Erythroblast (primary cell): Measurements from ENCODE around the gene PMS2.
"Not testable (repeated sequence)": the region's sequence is repeated elsewhere in the genome, so short reads cannot be mapped to it uniquely, and the experiment has no call there.

ENCODE experiments used
- DNase-seq, 2 experiments: peaks; one replicate each; lab custom pipeline; 2025; lab: John Stamatoyannopoulos, UW
- GATA1 ChIP-seq: IDR thresholded peaks from 2 replicates; pipeline ENCODE4 v1.6.1; 2011; ENCODE audit warnings: low read depth, mild to moderate bottlenecking, control low read depth, low read length, moderate library complexity
- POLR2A ChIP-seq: IDR thresholded peaks from 2 replicates; pipeline ENCODE4 v1.6.1; 2011; ENCODE audit warnings: mild to moderate bottlenecking, low read length

The PMS2 gene

GRCh38 chr7:6027806-6028365 lies 19.0 kb upstream of the PMS2 start:
- no peak for DNase-seq
- TF ChIP-seq POLR2A (no peak), GATA1 (no peak)

- DNase-seq = peak; percentile 51 to 65
- no peak for TF ChIP-seq GATA1
- no peak for TF ChIP-seq POLR2A
These were observed 18.0 kb upstream of the PMS2 start for GRCh38 chr7:6026820-6027311.

- TF ChIP-seq POLR2A = peak; percentile 53
- no peak for TF ChIP-seq GATA1
- peak; percentile 76 for DNase-seq
These were observed 17.4 kb upstream of the PMS2 start for GRCh38 chr7:6026011-6026819.

GRCh38 chr7:6023974-6024435 lies 15.2 kb upstream of the PMS2 start:
- TF ChIP-seq GATA1 = peak; percentile 40
- TF ChIP-seq POLR2A = peak; percentile 65
- DNase-seq = peak; percentile 89 to 94

GRCh38 chr7:6022707-6023106 lies 13.9 kb upstream of the PMS2 start:
- peak; percentile 68 to 88 for DNase-seq
- TF ChIP-seq GATA1 (no peak), POLR2A (no peak)

GRCh38 chr7:6020371-6021286 lies 11.8 kb upstream of the PMS2 start:
- peak in 1 of 2 experiments; percentile 55 for DNase-seq
- TF ChIP-seq GATA1 = no peak
- no peak for TF ChIP-seq POLR2A

- DNase-seq = no peak
- TF ChIP-seq GATA1 (no peak), POLR2A (no peak)
These were observed 7.8 kb upstream of the PMS2 start for GRCh38 chr7:6016653-6016966.

GRCh38 chr7:6015917-6016652 lies 7.2 kb upstream of the PMS2 start:
- TF ChIP-seq POLR2A (peak; percentile 22), GATA1 (no peak)
- peak; percentile 69 to 84 for DNase-seq

- no peak for TF ChIP-seq POLR2A
- no peak for TF ChIP-seq GATA1
These were observed 3.7 kb upstream of the PMS2 start for GRCh38 chr7:6012355-6013104.

GRCh38 chr7:6011541-6011940 lies 2.7 kb upstream of the PMS2 start:
- no peak for DNase-seq
- TF ChIP-seq POLR2A (no peak), GATA1 (no peak)

More at GRCh38 chr7:6012355-6013104, 3.7 kb upstream of the PMS2 start:
- no peak for DNase-seq

- DNase-seq = not testable (repeated sequence)
These were observed 1.5 kb upstream of the PMS2 start for GRCh38 chr7:6010370-6010769.

- DNase-seq = not testable (repeated sequence)
These were observed 836 bp downstream of the PMS2 start for GRCh38 chr7:6007835-6008590.
